ENCODE results near the gene CPNE8. TPM values are rescaled to one million over a fixed set of nuclear protein-coding genes. Genes with fewer than 3 reads are reported as not detected.

CPNE8 gene
- total RNA-seq, 3 donors from 2014 or later = 23.4 to 31.5 (median 24.7) TPM

GRCh38 chr12:38825006-38825405, 80.4 kb downstream of the CPNE8 start:
- Histone ChIP-seq H3K4me3 (no peak overlapping the region), H3K9me3 (no peaks in the 10 kb centered on the region), H3K36me3 (ENCODE audit: low read depth) (no peaks in the 10 kb centered on the region), H3K4me1 (ENCODE audit: low read depth) (no peaks in the 10 kb centered on the region)
- no peak for ATAC-seq
- no peak for DNase-seq
- TF ChIP-seq CTCF (IDR thresholded peaks at IDR 0.05) = no peak
- intact Hi-C loops (cut with DNase I, micrococcal nuclease) = no loop called here

- no peak for ATAC-seq
- no peak for TF ChIP-seq CTCF (IDR thresholded peaks at IDR 0.05)
- Histone ChIP-seq H3K4me1 (ENCODE audit: low read depth) (no peaks in the 10 kb centered on the region), H3K36me3 (ENCODE audit: low read depth) (no peaks in the 10 kb centered on the region), H3K4me3 (no peak overlapping the region), H3K9me3 (no peaks in the 10 kb centered on the region)
- intact Hi-C loops (cut with DNase I, micrococcal nuclease) = no loop called here
- no peak for DNase-seq
Measured at GRCh38 chr12:38823738-38824137, 81.7 kb downstream of the CPNE8 start.

DNA sequence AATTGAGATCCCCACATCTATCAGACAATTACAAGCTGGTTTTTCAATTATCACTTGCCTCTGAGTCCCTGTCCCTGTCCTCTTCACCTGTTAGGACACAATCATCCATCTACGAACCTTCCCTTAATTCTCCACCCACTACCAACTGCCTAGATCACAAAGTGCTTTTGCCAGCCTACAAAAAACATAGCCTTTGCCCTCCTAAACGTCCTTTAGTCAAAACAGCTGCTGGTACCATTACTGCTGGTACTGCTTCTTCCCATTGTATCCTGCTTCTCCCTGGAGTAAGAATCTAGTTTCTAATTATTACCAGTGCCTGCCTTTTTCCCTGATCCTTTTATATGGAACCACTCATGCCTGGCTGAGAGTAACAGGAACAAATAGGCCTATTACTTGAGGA, 82.1 kb downstream of the CPNE8 start:
- no peaks in the 10 kb centered on the region for H3K4me1 ChIP-seq (ENCODE audit: low read depth)
- H3K9me3 ChIP-seq = no peaks in the 10 kb centered on the region
- no peak overlapping the region for H3K4me3 ChIP-seq
- no peak for DNase-seq
- intact Hi-C loops (cut with DNase I, micrococcal nuclease) = no loop called here
- TF ChIP-seq CTCF (IDR thresholded peaks at IDR 0.05) = no peak
- ATAC-seq = peak; percentile 20
- H3K36me3 ChIP-seq (ENCODE audit: low read depth) = no peaks in the 10 kb centered on the region

DNA sequence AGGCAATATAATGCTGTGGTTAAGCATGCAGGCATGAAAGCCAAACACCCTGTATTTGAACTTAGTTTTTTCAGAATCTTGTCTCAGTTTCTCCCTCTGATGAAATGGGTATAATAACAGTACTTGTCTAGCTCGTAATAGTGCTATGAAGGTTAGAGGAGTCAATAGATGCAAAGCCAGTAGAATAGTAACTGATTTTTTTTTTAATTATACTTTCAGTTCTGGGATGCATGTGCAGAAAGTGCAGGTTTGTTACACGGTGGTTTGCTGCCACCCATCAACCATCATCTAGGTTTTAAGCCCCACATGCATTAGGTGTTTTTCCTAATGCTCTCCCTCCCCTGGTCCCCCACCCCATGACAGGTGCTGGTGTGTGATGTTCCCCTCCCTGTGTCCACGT, 87.4 kb downstream of the CPNE8 start:
- Histone ChIP-seq H3K4me1 (ENCODE audit: low read depth) (no peaks in the 10 kb centered on the region), H3K4me3 (no peak overlapping the region), H3K36me3 (ENCODE audit: low read depth) (no peaks in the 10 kb centered on the region), H3K9me3 (no peaks in the 10 kb centered on the region)
- ATAC-seq = no peak
- no peak for DNase-seq
- no peak for TF ChIP-seq CTCF (IDR thresholded peaks at IDR 0.05)
- intact Hi-C loops (cut with DNase I, micrococcal nuclease) = no loop called here

DNA sequence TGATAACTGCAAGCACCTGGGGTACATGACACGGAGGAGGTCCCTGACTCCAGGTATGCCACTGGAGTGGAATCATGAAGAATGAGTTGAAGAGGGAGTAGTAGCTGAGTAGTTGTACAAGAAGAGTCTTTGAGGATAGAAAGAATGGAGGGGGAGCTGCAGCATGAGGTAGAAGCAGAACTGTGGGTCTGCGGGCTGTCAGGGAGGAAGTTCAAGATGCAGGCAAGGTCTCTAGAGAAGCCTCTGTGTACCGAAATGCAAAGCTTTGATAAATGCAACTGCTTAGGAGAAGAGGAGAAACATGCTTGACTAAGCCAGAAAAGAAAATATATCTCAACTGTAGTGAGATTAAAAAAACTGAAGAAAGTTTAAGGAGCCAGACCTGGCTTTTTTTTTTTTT, 91.5 kb downstream of the CPNE8 start:
- Histone ChIP-seq H3K9me3 (no peaks in the 10 kb centered on the region), H3K4me1 (ENCODE audit: low read depth) (no peaks in the 10 kb centered on the region), H3K36me3 (ENCODE audit: low read depth) (no peaks in the 10 kb centered on the region), H3K4me3 (no peak overlapping the region)
- no peak for TF ChIP-seq CTCF (IDR thresholded peaks at IDR 0.05)
- DNase-seq = no peak
- no peak for ATAC-seq
- intact Hi-C loops (cut with DNase I, micrococcal nuclease) = no loop called here

GRCh38 chr12:38811814-38812356, 93.5 kb downstream of the CPNE8 start:
- no peak for TF ChIP-seq CTCF (IDR thresholded peaks at IDR 0.05)
- ATAC-seq (no peak), DNase-seq (no peak)
- Histone ChIP-seq H3K4me1 (ENCODE audit: low read depth) (no peaks in the 10 kb centered on the region), H3K9me3 (no peaks in the 10 kb centered on the region), H3K36me3 (ENCODE audit: low read depth) (no peaks in the 10 kb centered on the region), H3K4me3 (no peak overlapping the region)
- intact Hi-C loops (cut with DNase I, micrococcal nuclease) = no loop called here

Measured in mucosa of descending colon (tissue), 3 donors.